GM23338 (cell line): ENCODE results near the gene ADAMTS17.

Experiments used
- CREB1 ChIP-seq: fragments of 250-450 bp; sonication (Bioruptor Pico); IDR thresholded peaks from 2 replicates; pipeline ENCODE4 v1.5.0; 2020; ENCODE audit warnings: low read depth, mild to moderate bottlenecking, moderate library complexity
- EZH2 ChIP-seq: fragments of 200-600 bp; sonication (generic); IDR thresholded peaks from one replicate; pipeline ENCODE4 v1.8.0; 2017; ENCODE audit warnings: antibody characterized with exemption, mild to moderate bottlenecking, low read depth; ENCODE audit not compliant: unreplicated experiment
- EZH2phosphoT487 ChIP-seq: fragments of 200-600 bp; sonication (generic); IDR thresholded peaks from one replicate; pipeline ENCODE4 v1.8.1; 2018; ENCODE audit warnings: antibody characterized with exemption; ENCODE audit not compliant: unreplicated experiment
- POLR2AphosphoS5 ChIP-seq: IDR thresholded peaks from 2 replicates; pipeline ENCODE4 v1.6.1; 2016; ENCODE audit warnings: antibody characterized with exemption, low read depth
- ZNF331 ChIP-seq: fragments of 250-450 bp; sonication (Bioruptor Pico); IDR thresholded peaks from 2 replicates; pipeline ENCODE4 v1.5.0; 2020; ENCODE audit warnings: low read depth, mild to moderate bottlenecking, moderate library complexity
- TF ChIP-seq, protein P1 (sequence below), 2 experiments: fragments of 200-600 bp in 1 of 2; sonication (generic) in 1 of 2; conservative IDR thresholded peaks; 2 replicates each; pipeline versions ENCODE4 v1.5.1 to v1.6.1; 2016 to 2017; ENCODE audit warnings: antibody characterized with exemption in 2 of 2, low read depth in 2 of 2, mild to moderate bottlenecking in 2 of 2, moderate library complexity in 1 of 2
- TF ChIP-seq, protein P2 (sequence below): IDR thresholded peaks from one replicate; pipeline ENCODE4 v1.6.1; 2018; ENCODE audit warnings: antibody characterized with exemption; ENCODE audit not compliant: unreplicated experiment
- TF ChIP-seq, protein P3 (sequence below): IDR thresholded peaks from 2 replicates; pipeline ENCODE4 v1.6.1; 2016; ENCODE audit warnings: antibody characterized with exemption

DNA sequence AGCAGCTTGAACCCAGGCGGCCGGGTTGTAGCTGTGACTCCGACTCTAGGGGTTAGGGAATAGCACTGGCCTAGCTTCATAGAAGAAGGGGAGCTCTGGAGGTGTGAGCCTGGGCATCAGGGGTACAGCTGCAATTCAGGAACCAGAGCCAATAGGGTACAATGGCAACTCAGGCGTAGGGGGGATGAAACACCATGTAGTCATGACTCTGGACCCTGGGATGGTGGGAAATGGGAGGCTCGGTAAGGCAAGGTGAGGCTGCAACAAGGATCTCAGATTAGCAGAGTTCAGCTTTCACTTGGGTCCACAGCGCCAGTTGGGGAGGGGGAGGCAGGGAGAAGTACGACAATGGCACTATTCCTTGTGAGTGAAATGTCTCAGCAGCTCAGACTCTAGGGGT lies 398.3 kb downstream of the ADAMTS17 start:
- TF ChIP-seq, protein P1, sequence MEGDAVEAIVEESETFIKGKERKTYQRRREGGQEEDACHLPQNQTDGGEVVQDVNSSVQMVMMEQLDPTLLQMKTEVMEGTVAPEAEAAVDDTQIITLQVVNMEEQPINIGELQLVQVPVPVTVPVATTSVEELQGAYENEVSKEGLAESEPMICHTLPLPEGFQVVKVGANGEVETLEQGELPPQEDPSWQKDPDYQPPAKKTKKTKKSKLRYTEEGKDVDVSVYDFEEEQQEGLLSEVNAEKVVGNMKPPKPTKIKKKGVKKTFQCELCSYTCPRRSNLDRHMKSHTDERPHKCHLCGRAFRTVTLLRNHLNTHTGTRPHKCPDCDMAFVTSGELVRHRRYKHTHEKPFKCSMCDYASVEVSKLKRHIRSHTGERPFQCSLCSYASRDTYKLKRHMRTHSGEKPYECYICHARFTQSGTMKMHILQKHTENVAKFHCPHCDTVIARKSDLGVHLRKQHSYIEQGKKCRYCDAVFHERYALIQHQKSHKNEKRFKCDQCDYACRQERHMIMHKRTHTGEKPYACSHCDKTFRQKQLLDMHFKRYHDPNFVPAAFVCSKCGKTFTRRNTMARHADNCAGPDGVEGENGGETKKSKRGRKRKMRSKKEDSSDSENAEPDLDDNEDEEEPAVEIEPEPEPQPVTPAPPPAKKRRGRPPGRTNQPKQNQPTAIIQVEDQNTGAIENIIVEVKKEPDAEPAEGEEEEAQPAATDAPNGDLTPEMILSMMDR (conservative IDR thresholded peaks at IDR 0.05; ENCODE audit: low read depth in 2 of 2), result no peak
- TF ChIP-seq POLR2AphosphoS5 (no peak), EZH2 (no peak), CREB1 (CRISPR knock-in tag) (no peak), ZNF331 (CRISPR knock-in tag) (no peak), EZH2phosphoT487 (no peak)
- TF ChIP-seq, protein P2, sequence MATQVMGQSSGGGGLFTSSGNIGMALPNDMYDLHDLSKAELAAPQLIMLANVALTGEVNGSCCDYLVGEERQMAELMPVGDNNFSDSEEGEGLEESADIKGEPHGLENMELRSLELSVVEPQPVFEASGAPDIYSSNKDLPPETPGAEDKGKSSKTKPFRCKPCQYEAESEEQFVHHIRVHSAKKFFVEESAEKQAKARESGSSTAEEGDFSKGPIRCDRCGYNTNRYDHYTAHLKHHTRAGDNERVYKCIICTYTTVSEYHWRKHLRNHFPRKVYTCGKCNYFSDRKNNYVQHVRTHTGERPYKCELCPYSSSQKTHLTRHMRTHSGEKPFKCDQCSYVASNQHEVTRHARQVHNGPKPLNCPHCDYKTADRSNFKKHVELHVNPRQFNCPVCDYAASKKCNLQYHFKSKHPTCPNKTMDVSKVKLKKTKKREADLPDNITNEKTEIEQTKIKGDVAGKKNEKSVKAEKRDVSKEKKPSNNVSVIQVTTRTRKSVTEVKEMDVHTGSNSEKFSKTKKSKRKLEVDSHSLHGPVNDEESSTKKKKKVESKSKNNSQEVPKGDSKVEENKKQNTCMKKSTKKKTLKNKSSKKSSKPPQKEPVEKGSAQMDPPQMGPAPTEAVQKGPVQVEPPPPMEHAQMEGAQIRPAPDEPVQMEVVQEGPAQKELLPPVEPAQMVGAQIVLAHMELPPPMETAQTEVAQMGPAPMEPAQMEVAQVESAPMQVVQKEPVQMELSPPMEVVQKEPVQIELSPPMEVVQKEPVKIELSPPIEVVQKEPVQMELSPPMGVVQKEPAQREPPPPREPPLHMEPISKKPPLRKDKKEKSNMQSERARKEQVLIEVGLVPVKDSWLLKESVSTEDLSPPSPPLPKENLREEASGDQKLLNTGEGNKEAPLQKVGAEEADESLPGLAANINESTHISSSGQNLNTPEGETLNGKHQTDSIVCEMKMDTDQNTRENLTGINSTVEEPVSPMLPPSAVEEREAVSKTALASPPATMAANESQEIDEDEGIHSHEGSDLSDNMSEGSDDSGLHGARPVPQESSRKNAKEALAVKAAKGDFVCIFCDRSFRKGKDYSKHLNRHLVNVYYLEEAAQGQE, result no peak
- TF ChIP-seq, protein P3, sequence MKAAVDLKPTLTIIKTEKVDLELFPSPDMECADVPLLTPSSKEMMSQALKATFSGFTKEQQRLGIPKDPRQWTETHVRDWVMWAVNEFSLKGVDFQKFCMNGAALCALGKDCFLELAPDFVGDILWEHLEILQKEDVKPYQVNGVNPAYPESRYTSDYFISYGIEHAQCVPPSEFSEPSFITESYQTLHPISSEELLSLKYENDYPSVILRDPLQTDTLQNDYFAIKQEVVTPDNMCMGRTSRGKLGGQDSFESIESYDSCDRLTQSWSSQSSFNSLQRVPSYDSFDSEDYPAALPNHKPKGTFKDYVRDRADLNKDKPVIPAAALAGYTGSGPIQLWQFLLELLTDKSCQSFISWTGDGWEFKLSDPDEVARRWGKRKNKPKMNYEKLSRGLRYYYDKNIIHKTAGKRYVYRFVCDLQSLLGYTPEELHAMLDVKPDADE, result no peak
